C4-2B (cell line): Measurements from ENCODE around the gene TMCC1.

ENCODE experiments used
- ZFX ChIP-seq: fragments of 450-650 bp; IDR thresholded peaks from 2 replicates; pipeline ENCODE4 v1.6.1; 2017
- TF ChIP-seq, protein P1 (sequence below): fragments of 450-650 bp; conservative IDR thresholded peaks from 2 replicates; pipeline ENCODE4 v1.5.1; 2017; ENCODE audit warnings: mild to moderate bottlenecking

GRCh38 chr3:129855170-129855831 lies 38.2 kb downstream of the TMCC1 start:
- TF ChIP-seq, protein P1, sequence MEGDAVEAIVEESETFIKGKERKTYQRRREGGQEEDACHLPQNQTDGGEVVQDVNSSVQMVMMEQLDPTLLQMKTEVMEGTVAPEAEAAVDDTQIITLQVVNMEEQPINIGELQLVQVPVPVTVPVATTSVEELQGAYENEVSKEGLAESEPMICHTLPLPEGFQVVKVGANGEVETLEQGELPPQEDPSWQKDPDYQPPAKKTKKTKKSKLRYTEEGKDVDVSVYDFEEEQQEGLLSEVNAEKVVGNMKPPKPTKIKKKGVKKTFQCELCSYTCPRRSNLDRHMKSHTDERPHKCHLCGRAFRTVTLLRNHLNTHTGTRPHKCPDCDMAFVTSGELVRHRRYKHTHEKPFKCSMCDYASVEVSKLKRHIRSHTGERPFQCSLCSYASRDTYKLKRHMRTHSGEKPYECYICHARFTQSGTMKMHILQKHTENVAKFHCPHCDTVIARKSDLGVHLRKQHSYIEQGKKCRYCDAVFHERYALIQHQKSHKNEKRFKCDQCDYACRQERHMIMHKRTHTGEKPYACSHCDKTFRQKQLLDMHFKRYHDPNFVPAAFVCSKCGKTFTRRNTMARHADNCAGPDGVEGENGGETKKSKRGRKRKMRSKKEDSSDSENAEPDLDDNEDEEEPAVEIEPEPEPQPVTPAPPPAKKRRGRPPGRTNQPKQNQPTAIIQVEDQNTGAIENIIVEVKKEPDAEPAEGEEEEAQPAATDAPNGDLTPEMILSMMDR: no peak
- no peak for TF ChIP-seq ZFX
